GM15510 (cell line): ENCODE results near the gene AASS.

ENCODE experiments used
- POLR2A ChIP-seq: IDR thresholded peaks from 3 replicates; pipeline ENCODE4 v1.6.1; 2011; ENCODE audit warnings: borderline replicate concordance; ENCODE audit not compliant: insufficient read length; ENCODE audit errors: extremely low read depth

Gene AASS

GRCh38 chr7:122072924-122073599 lies 71.0 kb downstream of the AASS start:
- no peak for TF ChIP-seq POLR2A

DNA sequence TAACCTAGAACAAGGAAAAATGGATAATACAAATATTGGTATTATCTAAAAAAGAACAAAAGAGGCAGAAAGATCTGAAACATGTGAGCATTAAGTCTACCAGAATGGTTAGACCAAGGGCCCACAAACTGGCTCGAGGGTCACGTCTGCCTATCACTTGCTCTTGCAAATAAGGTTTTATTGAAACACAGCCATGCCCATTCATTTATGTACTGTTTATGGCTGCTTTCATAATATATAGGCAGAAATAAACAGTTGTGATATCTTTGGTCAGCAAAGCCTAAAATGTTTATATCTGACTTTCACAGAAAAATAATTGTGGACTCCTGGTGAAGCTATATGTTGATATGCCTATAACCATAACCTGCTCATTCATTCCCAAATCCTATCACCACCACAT lies 71.8 kb downstream of the AASS start:
- TF ChIP-seq POLR2A, result no peak

DNA sequence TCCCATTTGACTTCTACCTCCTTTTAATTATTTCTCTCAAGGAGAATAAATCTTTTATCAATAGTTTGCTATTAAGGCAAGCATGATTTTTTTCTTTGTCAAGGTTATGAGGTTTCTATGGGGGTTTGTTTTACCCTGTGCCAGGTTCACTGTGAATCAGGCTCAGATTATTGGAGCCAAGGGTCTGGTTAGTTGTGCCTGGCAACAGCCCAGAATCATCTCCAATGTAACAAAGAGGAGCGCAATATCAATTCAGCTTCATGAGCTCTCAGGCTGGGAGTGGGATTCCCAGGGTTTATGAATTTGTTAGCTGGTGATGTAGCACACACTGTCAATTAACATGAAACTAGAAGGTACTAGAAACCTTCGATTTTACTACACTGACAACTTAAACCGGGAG lies 73.2 kb downstream of the AASS start:
- no peak for TF ChIP-seq POLR2A

DNA sequence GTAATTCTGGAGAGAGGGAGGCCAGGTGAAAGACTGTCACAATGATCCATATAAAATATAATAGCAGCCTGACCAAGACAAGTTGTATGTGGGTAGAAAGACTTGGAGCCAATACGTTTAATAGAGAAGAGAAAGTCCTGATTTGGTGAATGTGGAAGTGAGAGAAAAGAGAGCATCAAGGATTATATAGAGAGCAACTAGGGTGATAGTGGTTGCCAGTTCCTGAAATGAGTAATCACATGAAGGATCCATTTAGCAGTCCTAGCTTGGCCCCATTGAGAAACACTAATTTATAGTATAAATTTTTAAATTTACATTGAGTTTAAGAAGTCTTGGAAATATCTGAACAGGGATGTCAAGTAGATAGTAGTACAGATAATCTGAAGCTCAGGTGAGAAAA lies 74.0 kb downstream of the AASS start:
- no peak for TF ChIP-seq POLR2A

- TF ChIP-seq POLR2A, result no peak
These were observed 75.0 kb downstream of the AASS start for GRCh38 chr7:122068999-122069398.

- no peak for TF ChIP-seq POLR2A
These were observed 76.0 kb downstream of the AASS start for GRCh38 chr7:122068046-122068445.

DNA sequence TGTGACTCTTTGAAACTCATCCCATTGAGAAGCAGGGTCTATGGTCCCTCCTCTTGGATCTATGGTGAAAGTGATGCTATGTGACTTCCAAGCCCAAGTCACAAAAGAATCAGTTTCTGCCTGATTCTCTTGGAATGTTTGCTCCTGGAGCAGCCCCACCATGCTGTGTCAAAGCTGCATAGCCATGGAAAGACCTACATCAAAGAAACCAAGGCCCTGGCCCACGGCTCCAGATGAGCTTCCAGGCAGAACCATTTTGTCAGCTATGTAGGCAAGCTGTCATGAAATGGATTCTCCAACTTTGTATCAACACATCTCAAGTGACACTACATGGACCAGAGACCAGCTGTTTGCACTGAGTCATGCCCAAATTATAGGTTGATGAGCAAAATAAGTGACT lies 77.0 kb downstream of the AASS start:
- TF ChIP-seq POLR2A, result no peak

DNA sequence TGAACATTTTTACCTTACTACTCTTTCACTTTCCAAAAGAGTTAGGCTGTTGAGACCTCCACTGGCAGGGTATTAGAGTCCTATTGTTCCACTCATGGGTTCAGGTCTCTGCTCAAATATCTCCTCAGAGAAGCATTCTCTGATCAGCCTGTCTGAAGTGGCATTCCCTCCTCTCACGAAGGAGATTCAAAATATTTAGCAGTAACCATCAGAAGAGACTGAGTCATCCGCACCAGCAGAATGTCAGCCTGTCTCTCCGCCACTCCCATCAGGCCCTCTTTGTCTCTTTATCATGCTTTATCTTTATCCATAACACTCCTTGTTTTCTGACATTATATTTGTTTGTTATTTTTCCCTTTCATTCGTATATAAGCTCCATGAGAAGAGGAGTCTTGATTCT lies 79.1 kb downstream of the AASS start:
- TF ChIP-seq POLR2A, result no peak

DNA sequence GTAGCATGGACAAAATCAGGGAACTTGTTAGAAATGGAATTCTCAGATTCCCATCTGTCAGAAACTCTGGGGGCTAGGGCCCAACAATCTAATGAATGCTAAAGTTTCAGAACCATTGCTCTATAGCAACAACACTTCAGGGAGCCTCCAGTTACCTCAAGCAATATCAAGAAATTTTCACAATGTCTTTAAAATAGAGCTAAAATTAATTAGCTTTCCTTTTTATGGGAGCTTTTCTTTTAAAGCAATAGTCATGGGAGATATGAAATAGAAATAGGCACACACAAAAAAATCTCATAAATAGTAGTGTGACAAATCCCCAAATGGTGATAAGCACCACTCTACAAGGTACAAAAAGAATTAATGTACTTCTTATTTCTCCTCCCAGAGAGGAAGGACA lies 80.9 kb downstream of the AASS start:
- TF ChIP-seq POLR2A, result no peak

DNA sequence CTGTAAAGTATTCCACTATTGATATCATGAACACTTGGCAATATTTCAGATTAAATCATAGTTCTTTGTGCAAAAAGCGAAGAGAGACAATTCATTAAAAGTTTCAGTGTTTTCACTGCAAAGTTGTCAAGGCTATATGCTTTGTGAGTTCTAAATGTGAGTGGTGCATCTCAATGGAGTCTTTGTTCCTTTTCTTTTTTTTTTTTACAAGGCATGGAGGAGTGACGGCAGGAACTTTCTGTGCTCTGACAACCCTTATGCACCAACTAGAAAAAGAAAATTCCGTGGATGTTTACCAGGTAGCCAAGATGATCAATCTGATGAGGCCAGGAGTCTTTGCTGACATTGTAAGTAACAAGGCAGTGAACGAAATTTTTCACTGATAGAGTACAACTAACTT lies 84.5 kb downstream of the AASS start:
- TF ChIP-seq POLR2A, result no peak

DNA sequence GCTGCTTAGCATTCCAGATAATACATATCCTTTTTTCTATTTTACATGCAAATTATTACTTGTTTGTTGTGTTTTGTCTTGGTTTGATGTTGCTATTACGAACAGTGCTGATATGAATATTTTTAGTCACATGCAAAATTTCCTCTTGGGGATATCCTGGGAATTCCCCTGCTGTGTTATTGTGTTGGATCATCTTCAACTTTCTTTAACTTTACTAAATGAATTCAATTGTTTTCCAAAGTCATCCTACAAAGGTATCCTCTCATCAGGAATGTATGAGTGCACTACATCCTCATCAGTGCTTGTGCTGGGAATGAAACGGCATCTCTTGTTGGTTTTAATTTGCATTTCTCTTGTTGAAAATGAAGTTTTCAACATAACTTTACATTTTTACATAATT lies 87.1 kb downstream of the AASS start:
- no peak for TF ChIP-seq POLR2A

- no peak for TF ChIP-seq POLR2A
These were observed 89.0 kb downstream of the AASS start for GRCh38 chr7:122055073-122055472.

GRCh38 chr7:122054393-122054792 lies 89.7 kb downstream of the AASS start:
- no peak for TF ChIP-seq POLR2A

DNA sequence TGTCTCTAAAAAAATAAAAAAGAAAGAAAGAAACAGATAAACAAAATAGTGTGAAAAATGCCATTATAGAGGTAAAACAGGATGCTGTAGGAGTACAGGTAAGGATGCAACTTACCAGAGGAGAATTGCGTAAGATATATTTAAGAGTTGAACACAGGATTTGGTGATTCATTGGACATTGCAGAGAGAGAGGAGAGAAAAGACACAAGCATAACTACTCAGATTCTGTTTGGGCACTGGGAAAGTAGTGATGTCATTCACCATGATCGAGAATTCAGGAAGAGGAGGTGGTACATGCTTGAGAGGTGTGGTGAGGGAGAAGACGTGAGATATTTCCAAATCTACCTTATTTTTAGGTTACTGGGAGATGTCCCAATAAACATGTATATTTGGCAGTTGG lies 97.6 kb downstream of the AASS start:
- no peak for TF ChIP-seq POLR2A

GRCh38 chr7:122040147-122040546 lies 103.9 kb downstream of the AASS start:
- no peak for TF ChIP-seq POLR2A

- no peak for TF ChIP-seq POLR2A
These were observed 105.1 kb downstream of the AASS start for GRCh38 chr7:122038904-122039303.

DNA sequence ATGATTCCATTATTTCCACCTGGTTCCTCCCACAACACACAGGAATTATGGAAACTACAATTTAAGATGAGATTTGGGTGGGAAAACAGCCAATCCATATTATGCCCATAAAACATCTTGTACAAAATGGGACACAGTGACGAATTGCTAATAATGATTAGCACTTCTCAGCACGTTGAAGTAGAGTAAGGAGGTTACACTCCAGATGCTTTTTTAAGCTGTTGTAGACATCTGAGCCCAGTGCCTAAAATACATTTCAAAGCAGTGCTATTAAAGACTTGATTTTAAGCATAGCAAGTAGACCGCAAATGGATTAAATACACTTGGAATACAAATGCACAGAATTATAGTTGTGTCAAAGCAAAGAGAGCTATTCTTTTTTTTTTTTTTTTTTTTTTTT lies 105.9 kb downstream of the AASS start:
- no peak for TF ChIP-seq POLR2A

DNA sequence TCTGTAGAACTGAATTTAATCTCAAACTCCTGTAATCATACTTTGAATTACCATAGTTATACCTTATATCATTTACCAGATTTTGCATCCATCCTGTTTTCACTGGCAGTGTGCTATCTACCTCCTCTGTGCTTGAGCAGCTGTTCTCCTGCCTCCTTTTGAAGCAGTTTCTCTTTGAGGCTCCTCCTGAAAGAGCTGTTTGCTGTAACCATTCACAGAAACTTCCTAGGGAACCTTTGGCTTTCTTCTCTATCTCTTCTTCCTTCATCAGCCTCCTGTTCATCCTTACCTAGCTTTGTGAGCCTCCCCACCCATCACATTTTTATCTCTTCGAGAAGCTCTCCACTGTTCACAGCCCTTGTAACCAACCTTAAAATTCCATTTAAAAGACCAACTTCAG lies 108.2 kb downstream of the AASS start:
- no peak for TF ChIP-seq POLR2A

DNA sequence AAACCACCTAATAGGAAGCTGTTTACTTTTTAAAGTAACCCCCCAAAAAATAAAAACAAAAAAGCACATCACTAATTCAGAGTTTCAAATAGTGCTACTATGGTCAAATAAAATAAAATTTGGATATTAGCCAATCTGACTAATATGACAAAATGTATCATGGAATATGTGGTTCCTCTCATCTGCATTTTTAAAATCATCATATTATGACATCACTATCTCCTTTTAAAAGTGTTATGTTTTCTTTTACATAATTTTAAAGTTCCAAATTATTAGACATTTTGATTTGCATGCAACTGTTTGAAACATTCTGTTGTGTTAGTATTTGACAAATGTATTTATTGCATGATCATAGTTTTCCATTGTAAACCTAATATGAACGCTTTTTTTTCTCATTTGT lies 110.4 kb downstream of the AASS start:
- no peak for TF ChIP-seq POLR2A
